Measurements from ENCODE around the gene BPHL. TPM values are rescaled to one million over a fixed set of nuclear protein-coding genes. Genes with fewer than 3 reads are reported as not detected.

Gene BPHL
- total RNA-seq, 1 experiment from 2014 or later: 9.3 TPM

DNA sequence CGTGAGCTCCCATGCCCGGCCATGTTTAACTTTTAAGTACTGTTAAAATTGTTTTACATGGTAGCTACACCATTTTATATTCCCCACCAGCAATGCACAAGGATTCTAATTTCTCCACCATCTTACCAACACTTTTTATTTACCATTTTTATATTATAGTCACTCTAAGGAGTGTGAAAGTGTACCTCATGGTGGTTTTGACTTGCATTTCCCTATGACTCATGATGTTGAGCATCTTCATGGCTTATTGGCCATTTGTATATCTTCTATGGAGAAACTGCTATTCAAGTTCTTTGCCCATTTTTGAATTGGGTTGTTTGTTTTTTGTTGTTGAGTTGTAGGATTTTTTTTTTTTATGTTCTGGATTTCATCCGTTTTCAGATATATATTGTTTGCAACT lies 15.6 kb upstream of the BPHL start:
- Histone ChIP-seq H3K27ac (ENCODE audit: low read length) (no peak overlapping the region), H4K20me1 (ENCODE audit: insufficient read depth, low read depth, low read length) (no peaks in the 10 kb centered on the region), H3K9ac (ENCODE audit: low read length) (no peak overlapping the region), H3K9me2 (replicated peaks; ENCODE audit: insufficient read depth, low read length) (no peaks in the 10 kb centered on the region), H3K79me2 (ENCODE audit: low read length) (0 out of 2 replicates have a peak, but pooled peaks cover 4% of the 10 kb centered on the region), H3K36me3 (ENCODE audit: insufficient read depth, low read length) (peaks cover 24% of the 10 kb centered on the region; the same call in 1 of the 2 replicates), H3K27me3 (ENCODE audit: low read length) (no peaks in the 10 kb centered on the region), H2AFZ (ENCODE audit: low read length) (no peak overlapping the region), H3K4me1 (ENCODE audit: low read length) (no peaks in the 10 kb centered on the region; the same call in 1 of the 2 replicates), H3K4me3 (ENCODE audit: low read length) (no peak overlapping the region), H3K9me3 (ENCODE audit: low read length) (no peaks in the 10 kb centered on the region), H3K4me2 (ENCODE audit: low read depth, low read length, poor library complexity, severe bottlenecking) (no peak overlapping the region)
- DNase-seq: no peak

DNA sequence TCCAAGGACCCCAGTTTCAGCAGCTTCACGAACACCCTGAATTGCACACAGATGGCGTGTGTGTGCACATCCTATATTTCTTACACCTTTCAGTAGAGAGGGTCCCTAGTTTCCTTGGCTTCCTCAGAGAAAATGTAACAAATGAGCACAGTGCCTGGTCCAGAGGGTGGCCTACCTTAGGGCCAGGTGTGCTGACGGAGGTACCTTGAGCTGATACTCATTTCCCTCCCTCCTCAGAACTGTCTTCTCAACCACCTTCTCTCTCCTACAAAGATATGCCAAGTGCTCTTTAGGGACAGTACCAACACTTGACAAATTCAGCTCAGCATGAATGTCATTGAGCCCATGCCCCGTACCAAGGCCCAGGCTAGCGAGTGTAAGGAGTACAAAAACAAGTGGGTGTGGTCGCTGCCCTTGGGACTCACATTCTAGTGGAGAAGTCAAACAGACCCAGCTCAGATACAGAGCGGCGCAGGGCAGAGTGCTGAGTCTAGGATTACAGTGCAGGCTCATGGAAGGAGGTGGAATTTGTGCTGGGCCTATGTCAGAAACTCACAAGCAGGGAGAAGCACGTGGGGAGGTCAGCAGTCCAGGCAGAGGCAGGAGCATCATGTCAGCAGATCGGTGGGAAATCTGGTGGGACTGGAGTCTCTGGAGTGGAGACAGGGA lies 9.6 kb upstream of the BPHL start:
- no peak overlapping the region for H3K9ac ChIP-seq (ENCODE audit: low read length)
- 0 out of 2 replicates have a peak, but pooled peaks cover 6% of the 10 kb centered on the region for H3K79me2 ChIP-seq (ENCODE audit: low read length)
- no peak overlapping the region for H3K4me3 ChIP-seq (ENCODE audit: low read length)
- H3K27ac ChIP-seq (ENCODE audit: low read length): no peak overlapping the region
- H4K20me1 ChIP-seq (ENCODE audit: insufficient read depth, low read depth, low read length): no peaks in the 10 kb centered on the region
- no peaks in the 10 kb centered on the region for H3K9me3 ChIP-seq (ENCODE audit: low read length)
- no peaks in the 10 kb centered on the region for H3K4me1 ChIP-seq (ENCODE audit: low read length)
- H3K4me2 ChIP-seq (ENCODE audit: low read depth, low read length, poor library complexity, severe bottlenecking): no peak overlapping the region
- no peak overlapping the region for H2AFZ ChIP-seq (ENCODE audit: low read length)
- H3K27me3 ChIP-seq (ENCODE audit: low read length): no peaks in the 10 kb centered on the region
- H3K9me2 ChIP-seq (replicated peaks; ENCODE audit: insufficient read depth, low read length): no peaks in the 10 kb centered on the region
- DNase-seq: no peak
- peaks cover 15% of the 10 kb centered on the region; the same call in 1 of the 2 replicates for H3K36me3 ChIP-seq (ENCODE audit: insufficient read depth, low read length)

DNA sequence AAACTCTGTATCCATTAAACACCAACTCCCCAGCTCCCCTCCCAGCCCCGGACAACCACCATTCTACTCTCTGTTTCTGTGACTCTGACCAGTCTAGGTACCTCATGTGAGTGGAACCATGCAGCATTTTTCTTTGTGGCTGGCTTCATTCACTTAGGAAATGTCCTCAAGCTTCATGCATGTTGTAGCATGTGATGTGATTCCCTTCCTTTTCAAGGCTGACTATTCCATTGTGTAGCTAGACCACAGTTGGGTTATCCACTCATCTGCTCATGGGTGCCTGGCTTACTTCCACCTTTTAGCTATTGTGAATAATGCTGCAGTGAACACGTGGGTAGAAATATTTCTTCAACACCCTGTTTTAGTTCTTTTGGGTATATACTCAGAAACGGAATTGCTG lies 8.8 kb upstream of the BPHL start:
- H3K4me2 ChIP-seq (ENCODE audit: low read depth, low read length, poor library complexity, severe bottlenecking): no peak overlapping the region

DNA sequence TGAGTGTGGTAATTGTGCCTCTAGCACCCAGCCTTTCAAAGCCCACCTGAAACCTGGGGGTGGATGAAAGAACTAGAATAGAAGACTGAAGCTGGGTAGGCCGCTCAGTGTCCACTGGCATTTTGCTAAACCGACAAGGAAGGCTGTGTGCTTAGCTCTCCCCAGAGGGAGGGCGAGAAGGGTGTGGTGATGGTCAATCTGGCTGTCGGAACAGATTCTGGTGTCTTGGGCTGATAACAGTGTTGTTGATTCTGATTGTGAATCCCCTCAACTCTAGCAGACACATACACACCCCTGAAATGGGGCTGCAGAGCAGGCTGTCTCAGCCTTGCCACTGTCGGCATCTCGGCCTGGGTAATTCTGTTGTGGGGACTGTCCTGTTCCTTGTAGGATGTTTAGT lies 4.1 kb upstream of the BPHL start:
- H3K79me2 ChIP-seq (ENCODE audit: low read length): no peaks in the 10 kb centered on the region
- H2AFZ ChIP-seq (ENCODE audit: low read length): no peak overlapping the region
- no peaks in the 10 kb centered on the region for H3K9me2 ChIP-seq (replicated peaks; ENCODE audit: insufficient read depth, low read length)
- no peaks in the 10 kb centered on the region for H3K9me3 ChIP-seq (ENCODE audit: low read length)
- peaks cover 17% of the 10 kb centered on the region for H3K4me1 ChIP-seq (ENCODE audit: low read length)
- no peak overlapping the region for H3K4me3 ChIP-seq (ENCODE audit: low read length)
- no peak overlapping the region for H3K27ac ChIP-seq (ENCODE audit: low read length)
- no peaks in the 10 kb centered on the region for H3K36me3 ChIP-seq (ENCODE audit: insufficient read depth, low read length)
- H3K27me3 ChIP-seq (ENCODE audit: low read length): no peaks in the 10 kb centered on the region
- no peak overlapping the region for H3K9ac ChIP-seq (ENCODE audit: low read length)
- no peaks in the 10 kb centered on the region for H4K20me1 ChIP-seq (ENCODE audit: insufficient read depth, low read depth, low read length)
- DNase-seq: no peak
- no peak overlapping the region for H3K4me2 ChIP-seq (ENCODE audit: low read depth, low read length, poor library complexity, severe bottlenecking)

More for the DNA sequence above, 8.8 kb upstream of the BPHL start:
- Histone ChIP-seq H3K27me3 (ENCODE audit: low read length) (no peaks in the 10 kb centered on the region), H3K79me2 (ENCODE audit: low read length) (0 out of 2 replicates have a peak, but pooled peaks cover 6% of the 10 kb centered on the region), H3K27ac (ENCODE audit: low read length) (no peak overlapping the region), H4K20me1 (ENCODE audit: insufficient read depth, low read depth, low read length) (no peaks in the 10 kb centered on the region), H3K4me3 (ENCODE audit: low read length) (no peak overlapping the region), H3K36me3 (ENCODE audit: insufficient read depth, low read length) (peaks cover 15% of the 10 kb centered on the region; the same call in 1 of the 2 replicates), H3K4me1 (ENCODE audit: low read length) (no peaks in the 10 kb centered on the region), H2AFZ (ENCODE audit: low read length) (no peak overlapping the region), H3K9me3 (ENCODE audit: low read length) (no peaks in the 10 kb centered on the region), H3K9me2 (replicated peaks; ENCODE audit: insufficient read depth, low read length) (no peaks in the 10 kb centered on the region), H3K9ac (ENCODE audit: low read length) (no peak overlapping the region)
- DNase-seq: no peak

DNA sequence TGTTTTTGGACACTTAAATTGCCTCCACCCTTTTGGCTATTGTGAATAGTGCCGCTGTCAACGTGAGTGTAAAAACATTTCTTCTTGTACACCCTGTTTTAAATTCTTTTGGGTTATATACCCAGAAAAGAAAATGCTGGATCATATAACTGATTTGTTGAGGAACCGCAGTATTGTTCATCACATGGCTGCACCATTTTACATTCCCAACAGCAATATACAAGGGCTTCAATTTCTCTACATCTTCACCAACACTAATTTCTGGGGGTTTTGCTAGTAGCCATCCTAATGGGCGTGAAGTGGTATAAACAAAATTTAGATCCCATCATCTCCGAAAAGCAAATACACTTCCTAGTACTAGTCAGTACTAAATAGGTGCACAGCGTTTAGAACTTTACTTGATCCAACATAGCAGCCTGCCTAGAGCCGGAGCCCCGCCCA lies 579 bp upstream of the BPHL start:
- no peaks in the 10 kb centered on the region for H3K79me2 ChIP-seq (ENCODE audit: low read length)
- no peaks in the 10 kb centered on the region for H3K9me2 ChIP-seq (replicated peaks; ENCODE audit: insufficient read depth, low read length)
- H3K9ac ChIP-seq (ENCODE audit: low read length): peak overlapping the region; percentile 82
- H3K4me3 ChIP-seq (ENCODE audit: low read length): peak overlapping the region; percentile 82
- H4K20me1 ChIP-seq (ENCODE audit: insufficient read depth, low read depth, low read length): no peaks in the 10 kb centered on the region
- peaks cover 21% of the 10 kb centered on the region for H3K4me1 ChIP-seq (ENCODE audit: low read length)
- peak overlapping the region; percentile 6; the same call in 1 of the 2 replicates for H3K27ac ChIP-seq (ENCODE audit: low read length)
- no peaks in the 10 kb centered on the region for H3K36me3 ChIP-seq (ENCODE audit: insufficient read depth, low read length)
- H3K9me3 ChIP-seq (ENCODE audit: low read length): no peaks in the 10 kb centered on the region
- peak overlapping the region; percentile 3 for H2AFZ ChIP-seq (ENCODE audit: low read length)
- no peak for DNase-seq
- peak overlapping the region; percentile 85 for H3K4me2 ChIP-seq (ENCODE audit: low read depth, low read length, poor library complexity, severe bottlenecking)
- no peaks in the 10 kb centered on the region for H3K27me3 ChIP-seq (ENCODE audit: low read length)

DNA sequence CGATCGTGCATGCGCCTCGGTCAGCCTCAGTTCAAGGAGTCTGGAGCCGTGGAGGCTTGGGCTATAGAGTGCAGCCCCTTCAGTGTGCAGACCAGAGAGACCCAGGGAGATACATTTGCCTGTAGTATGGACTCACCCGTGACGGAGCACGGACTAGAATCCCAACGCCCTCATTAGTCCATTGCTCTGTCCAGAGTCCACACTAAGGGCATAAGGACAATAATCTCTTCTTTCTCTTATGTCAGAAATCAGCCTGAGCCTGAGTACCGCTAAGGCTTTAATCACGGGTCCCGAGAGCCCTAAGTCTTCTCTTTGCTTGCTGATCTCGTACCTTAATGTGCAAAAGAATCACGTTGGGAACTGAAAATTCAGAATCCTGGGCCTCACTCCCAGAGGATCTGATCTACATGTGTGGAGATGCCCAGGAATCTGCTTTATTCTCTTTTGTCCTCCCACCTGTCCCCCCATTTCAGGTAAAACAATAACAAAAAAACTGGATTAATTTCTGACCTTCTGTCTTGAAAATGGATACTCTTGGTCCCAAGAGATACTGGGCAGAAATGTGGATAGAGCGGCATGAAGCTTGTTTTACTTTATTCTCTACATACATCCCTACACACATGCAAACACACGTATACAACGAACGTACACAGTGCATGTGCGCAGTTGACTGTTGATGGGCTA lies 671 bp downstream of the BPHL start:
- Histone ChIP-seq H3K9ac (ENCODE audit: low read length) (peak overlapping the region; percentile 82), H2AFZ (ENCODE audit: low read length) (peak overlapping the region; percentile 76; the same call in 1 of the 2 replicates), H4K20me1 (ENCODE audit: insufficient read depth, low read depth, low read length) (no peaks in the 10 kb centered on the region), H3K4me1 (ENCODE audit: low read length) (peaks cover 30% of the 10 kb centered on the region), H3K9me2 (replicated peaks; ENCODE audit: insufficient read depth, low read length) (no peaks in the 10 kb centered on the region), H3K27ac (ENCODE audit: low read length) (no peak overlapping the region), H3K27me3 (ENCODE audit: low read length) (no peaks in the 10 kb centered on the region), H3K4me2 (ENCODE audit: low read depth, low read length, poor library complexity, severe bottlenecking) (peak overlapping the region; percentile 85), H3K4me3 (ENCODE audit: low read length) (peak overlapping the region; percentile 82), H3K9me3 (ENCODE audit: low read length) (no peaks in the 10 kb centered on the region), H3K79me2 (ENCODE audit: low read length) (no peaks in the 10 kb centered on the region), H3K36me3 (ENCODE audit: insufficient read depth, low read length) (no peaks in the 10 kb centered on the region)
- DNase-seq: peak; percentile 59

DNA sequence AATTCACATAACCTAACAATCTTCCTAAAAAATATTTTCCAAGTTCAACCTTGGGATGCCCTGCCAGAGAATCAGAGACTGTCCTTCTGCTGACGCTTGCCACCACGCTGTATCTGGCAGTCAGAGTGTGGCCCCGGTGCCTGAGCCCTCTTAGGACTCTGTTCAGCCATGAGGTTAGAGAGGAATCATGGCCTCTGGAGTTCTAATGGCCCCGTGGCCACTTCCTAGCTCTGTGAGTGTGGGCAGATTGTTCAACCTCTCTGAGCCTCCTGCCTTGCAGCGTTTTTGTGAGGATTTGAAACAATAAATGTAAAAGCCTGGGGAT lies 2.2 kb downstream of the BPHL start:
- H3K27ac ChIP-seq (ENCODE audit: low read length): no peak overlapping the region
- no peaks in the 10 kb centered on the region for H3K9me3 ChIP-seq (ENCODE audit: low read length)
- H3K4me1 ChIP-seq (ENCODE audit: low read length): peaks cover 46% of the 10 kb centered on the region
- H3K79me2 ChIP-seq (ENCODE audit: low read length): no peaks in the 10 kb centered on the region
- H3K27me3 ChIP-seq (ENCODE audit: low read length): no peaks in the 10 kb centered on the region
- no peak overlapping the region for H3K4me2 ChIP-seq (ENCODE audit: low read depth, low read length, poor library complexity, severe bottlenecking)
- H3K4me3 ChIP-seq (ENCODE audit: low read length): no peak overlapping the region
- H2AFZ ChIP-seq (ENCODE audit: low read length): no peak overlapping the region
- no peaks in the 10 kb centered on the region for H3K36me3 ChIP-seq (ENCODE audit: insufficient read depth, low read length)
- H3K9me2 ChIP-seq (replicated peaks; ENCODE audit: insufficient read depth, low read length): no peaks in the 10 kb centered on the region
- H4K20me1 ChIP-seq (ENCODE audit: insufficient read depth, low read depth, low read length): no peaks in the 10 kb centered on the region
- H3K9ac ChIP-seq (ENCODE audit: low read length): no peak overlapping the region
- DNase-seq: no peak

DNA sequence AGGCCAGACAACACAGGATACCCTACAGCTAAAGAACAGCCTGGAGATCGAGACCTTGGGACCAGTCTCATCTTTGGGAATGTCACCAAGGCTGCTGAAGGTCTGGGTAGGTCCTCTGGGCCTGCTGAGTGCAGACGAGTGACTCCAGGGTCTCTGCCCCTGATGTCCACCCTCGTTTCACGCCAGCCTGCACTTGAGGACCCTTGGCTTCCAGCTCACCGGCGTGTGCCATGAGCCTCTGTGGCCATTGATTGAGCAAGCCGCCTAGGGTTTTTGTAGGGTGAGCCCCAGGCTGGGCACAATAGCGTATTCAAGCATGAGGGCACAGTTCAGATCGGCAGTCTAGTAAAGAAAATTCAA lies 4.3 kb downstream of the BPHL start:
- no peaks in the 10 kb centered on the region for H3K9me3 ChIP-seq (ENCODE audit: low read length)
- H2AFZ ChIP-seq (ENCODE audit: low read length): no peak overlapping the region
- no peaks in the 10 kb centered on the region for H4K20me1 ChIP-seq (ENCODE audit: insufficient read depth, low read depth, low read length)
- H3K79me2 ChIP-seq (ENCODE audit: low read length): no peaks in the 10 kb centered on the region
- no peaks in the 10 kb centered on the region for H3K27me3 ChIP-seq (ENCODE audit: low read length)
- H3K4me3 ChIP-seq (ENCODE audit: low read length): no peak overlapping the region
- H3K36me3 ChIP-seq (ENCODE audit: insufficient read depth, low read length): no peaks in the 10 kb centered on the region
- no peak overlapping the region for H3K27ac ChIP-seq (ENCODE audit: low read length)
- H3K4me1 ChIP-seq (ENCODE audit: low read length): peaks cover 44% of the 10 kb centered on the region
- H3K4me2 ChIP-seq (ENCODE audit: low read depth, low read length, poor library complexity, severe bottlenecking): no peak overlapping the region
- no peaks in the 10 kb centered on the region for H3K9me2 ChIP-seq (replicated peaks; ENCODE audit: insufficient read depth, low read length)
- DNase-seq: no peak
- H3K9ac ChIP-seq (ENCODE audit: low read length): no peak overlapping the region
